K562 (cell line): ENCODE measurements around the gene CRHR1. TPM values are rescaled to one million over a fixed set of nuclear protein-coding genes. Genes with fewer than 3 reads are reported as not detected.

ENCODE experiments used
- ATAC-seq: fragments of 200-7000 bp; cut with Tn5 transposase; 3 replicates; pipeline ENCODE4 v1.9.1; 2020; ENCODE audit warnings: moderate library complexity
- BruUV-seq: library from RNA; stranded (reverse); fragments of 400-500 nt; replicated peaks from 2 replicates; lab custom pipeline; 2021; lab: Mats Ljungman, UMichigan
- CTCF ChIA-PET: fragments of 300-600 bp; formaldehyde crosslinking; extraction: SDS; loops from one replicate; lab custom pipeline; 2021; ENCODE audit warnings: low intra/inter-chr PET ratio; lab: Yijun Ruan, JAX
- POLR2A ChIA-PET: fragments of 300-600, 350-650 bp; sonication (Branson Sonifier 250); formaldehyde crosslinking; extraction: SDS; loops from one replicate; lab custom pipeline; 2021; ENCODE audit warnings: antibody characterized with exemption, inconsistent platforms; lab: Yijun Ruan, JAX
- DNase-seq, 4 experiments: peaks; one replicate each; pipeline versions ENCODE4 v3.0.0 to v3.0.0-alpha.2; 2011 to 2018; ENCODE audit warnings: low spot score in 3 of 4, mixed read lengths in 3 of 4; ENCODE audit errors: extremely low read depth in 1 of 4
- FAIRE-seq: peaks from 2 replicates; lab custom pipeline; 2011; peaks lifted over from hg19 to GRCh38; lab: Jason Lieb, UNC
- H2AFZ ChIP-seq: 2 replicates; pipeline ENCODE4 v1.6.0; 2011; ENCODE audit warnings: low read depth, low read length, control low read depth, inconsistent platforms
- H3K27ac ChIP-seq: fragments of 200-600 bp; 3 replicates; pipeline ENCODE4 v1.8.0; 2011; ENCODE audit warnings: low read depth, mild to moderate bottlenecking, control low read depth, inconsistent platforms, low read length, moderate library complexity, mixed read lengths; ENCODE audit errors: extremely low read depth
- H3K27me3 ChIP-seq, 2 experiments: fragments of 300-600 bp in 1 of 2; 2 replicates in 1 of 2; 3 replicates in 1 of 2; pipeline versions ENCODE4 v1.6.0 to v1.8.0; 2011; ENCODE audit warnings: inconsistent platforms in 2 of 2, low read length in 2 of 2, mild to moderate bottlenecking in 1 of 2, mixed read lengths in 1 of 2, moderate library complexity in 1 of 2; ENCODE audit not compliant: control insufficient read depth in 2 of 2, insufficient read depth in 2 of 2
- H3K36me3 ChIP-seq: fragments of 300-600 bp; 3 replicates; pipeline ENCODE4 v1.8.0; 2011; ENCODE audit warnings: mild to moderate bottlenecking, low read length, inconsistent platforms; ENCODE audit not compliant: control insufficient read depth, insufficient read depth
- H3K4me1 ChIP-seq, 2 experiments: fragments of 200-600 bp in 1 of 2; replicated peaks in 1 of 2; 2 replicates in 1 of 2; 3 replicates in 1 of 2; pipeline versions ENCODE4 v1.5.1 to v1.8.0; 2011; ENCODE audit warnings: inconsistent platforms in 2 of 2, low read length in 2 of 2, mild to moderate bottlenecking in 1 of 2, mixed read lengths in 1 of 2, moderate library complexity in 1 of 2; ENCODE audit not compliant: control insufficient read depth in 2 of 2, insufficient read depth in 2 of 2
- H3K4me2 ChIP-seq: 2 replicates; pipeline ENCODE4 v1.6.1; 2011; ENCODE audit warnings: low read length, control low read depth, inconsistent platforms, mixed read lengths; ENCODE audit not compliant: insufficient read depth
- H3K4me3 ChIP-seq: fragments of 200-600 bp; sonication (generic), shearing (Covaris generic); 2 replicates; pipeline ENCODE4 v1.5.1; 2016; ENCODE audit warnings: control low read depth, inconsistent platforms
- H3K79me2 ChIP-seq: fragments of 200-600 bp; 3 replicates; pipeline ENCODE4 v1.8.0; 2011; ENCODE audit warnings: low read length, inconsistent platforms; ENCODE audit not compliant: control insufficient read depth, insufficient read depth
- H3K9ac ChIP-seq, 2 experiments: 2 replicates each; pipeline versions ENCODE4 v1.6.0 to v1.6.1; 2011; ENCODE audit warnings: low read depth in 2 of 2, low read length in 2 of 2, control low read depth in 1 of 2, inconsistent platforms in 1 of 2, mild to moderate bottlenecking in 1 of 2, mixed read lengths in 1 of 2; ENCODE audit not compliant: insufficient read depth in 1 of 2
- H3K9me1 ChIP-seq: one replicate; pipeline ENCODE4 v1.6.0; 2011; ENCODE audit warnings: inconsistent platforms, mild to moderate bottlenecking, low read length, moderate library complexity; ENCODE audit not compliant: control insufficient read depth, insufficient read depth
- H3K9me3 ChIP-seq: replicated peaks from 2 replicates; pipeline ENCODE4 v1.5.1; 2011; ENCODE audit warnings: low read depth, low read length, inconsistent platforms; ENCODE audit not compliant: control insufficient read depth, insufficient read depth
- H4K20me1 ChIP-seq: replicated peaks from 2 replicates; pipeline ENCODE4 v1.6.1; 2011; ENCODE audit warnings: low read length, inconsistent platforms, mixed read lengths; ENCODE audit not compliant: control insufficient read depth, insufficient read depth
- BRCA1 ChIP-seq, 2 experiments: fragments of 450-650 bp in 1 of 2; sonication (generic) in 1 of 2; formaldehyde crosslinking in 1 of 2; IDR thresholded peaks; 2 replicates each; pipeline versions ENCODE4 v1.5.0 to v1.6.1; 2017 to 2020; ENCODE audit warnings: mild to moderate bottlenecking in 1 of 2, missing genetic modification reagents in 1 of 2
- C11orf30 ChIP-seq: fragments of 450-650 bp; IDR thresholded peaks from 2 replicates; pipeline ENCODE4 v1.6.1; 2016; ENCODE audit warnings: low read depth, mild to moderate bottlenecking
- CCNT2 ChIP-seq: IDR thresholded peaks from 2 replicates; pipeline ENCODE4 v1.6.1; 2011; ENCODE audit warnings: borderline replicate concordance, low read depth, mild to moderate bottlenecking, moderate library complexity, mixed read lengths, low read length; ENCODE audit not compliant: insufficient read length; ENCODE audit errors: extremely low read depth
- CREB3L1 ChIP-seq: fragments of 450-650 bp; IDR thresholded peaks from 2 replicates; pipeline ENCODE4 v1.6.1; 2014; ENCODE audit warnings: low read depth, mild to moderate bottlenecking, moderate library complexity, borderline replicate concordance
- GTF2B ChIP-seq: IDR thresholded peaks from 2 replicates; pipeline ENCODE4 v1.6.1; 2011; ENCODE audit not compliant: insufficient read length; ENCODE audit errors: extremely low read depth
- JUN ChIP-seq, 2 experiments: sonication (generic) in 1 of 2; formaldehyde crosslinking in 1 of 2; IDR thresholded peaks; 2 replicates each; pipeline versions ENCODE4 v1.6.1 to v1.8.0; 2012 to 2022; ENCODE audit warnings: borderline replicate concordance in 2 of 2, mild to moderate bottlenecking in 2 of 2, improper control_type of control experiment in 1 of 2, low read depth in 1 of 2, low read length in 1 of 2, missing genetic modification reagents in 1 of 2
- MAFG ChIP-seq: fragments of 450-650 bp; conservative IDR thresholded peaks from 2 replicates; pipeline ENCODE4 v1.6.1; 2016; ENCODE audit warnings: missing genetic modification characterization, missing compliant biosample characterization
- MTA2 ChIP-seq: fragments of 450-650 bp; IDR thresholded peaks from 2 replicates; pipeline ENCODE4 v1.6.1; 2016; ENCODE audit warnings: low read depth
- NFE2 ChIP-seq: IDR thresholded peaks from 2 replicates; pipeline ENCODE4 v1.6.1; 2014; ENCODE audit warnings: antibody characterized with exemption, low read depth
- SAP30 ChIP-seq: fragments of 200-600 bp; sonication (generic); IDR thresholded peaks from 2 replicates; pipeline ENCODE4 v1.6.1; 2012; ENCODE audit warnings: borderline replicate concordance, low read depth, mild to moderate bottlenecking, moderate library complexity, low read length, control low read depth, inconsistent platforms; ENCODE audit not compliant: insufficient read depth, poor library complexity, severe bottlenecking
- ZFP1 ChIP-seq: fragments of 450-650 bp; formaldehyde crosslinking; IDR thresholded peaks from 2 replicates; pipeline ENCODE4 v1.4.0; 2020; ENCODE audit warnings: mild to moderate bottlenecking, mixed read lengths
- ZNF197 ChIP-seq: fragments of 200-800 bp; sonication (Bioruptor generic); IDR thresholded peaks from 2 replicates; pipeline ENCODE4 v1.6.1; 2016; ENCODE audit warnings: low read depth, missing genetic modification characterization, missing compliant biosample characterization
- ZNF444 ChIP-seq: fragments of 250-450 bp; sonication (Bioruptor Pico); IDR thresholded peaks from 2 replicates; pipeline ENCODE4 v1.4.0; 2020; ENCODE audit warnings: mild to moderate bottlenecking, moderate library complexity
- ZSCAN29 ChIP-seq: fragments of 450-650 bp; IDR thresholded peaks from 2 replicates; pipeline ENCODE4 v1.6.1; 2017
- WGBS: fragments of 100-300 bp; shearing (Covaris generic); methylation state at CpG from one replicate; pipeline ENCODE4 v1.1.6; 2016; ENCODE audit warnings: low coverage, mixed read lengths; ENCODE audit not compliant: insufficient coverage; ENCODE audit errors: missing lambda C conversion rate; 5-methylcytosine and 5-hydroxymethylcytosine counted together
- in situ Hi-C: fragments of 300-500 bp; cut with MboI; formaldehyde crosslinking; loops from 4 replicates; pipeline ENCODE4 v1.15.0; 2018; ENCODE audit warnings: inconsistent platforms, mixed read lengths
- intact Hi-C: fragments of 100-400 bp; cut with micrococcal nuclease; formaldehyde crosslinking; loops from 2 replicates; pipeline ENCODE4 v1.14.2; 2022
- polyA plus RNA-seq, 8 experiments: library from polyadenylated mRNA; depleted of rRNA in 4 of 8; stranded (reverse) in 5 of 8; unstranded in 3 of 8; fragments of >200 nt; fragmentation: Nextera tagmentation in 2 of 8; fragmentation: Illumina TruSeq in 1 of 8; extraction: Ambion mirVana in 2 of 8; extraction: Trizol in 1 of 8; gene quantifications; 2 replicates each; pipeline versions ENCODE4 v1.2.1 to v1.2.3, GENCODE V29; 2011 to 2014; ENCODE audit warnings: inconsistent platforms in 1 of 8, missing spikeins in 1 of 8
- total RNA-seq, 7 experiments: library from RNA; depleted of rRNA in 6 of 7; stranded (reverse); fragments of >200 nt in 6 of 7; fragmentation: Illumina TruSeq in 2 of 7; extraction: Trizol in 2 of 7; gene quantifications; 2 replicates each; pipeline versions ENCODE4 v1.2.1 to v1.2.3, GENCODE V29; 2011 to 2021; ENCODE audit warnings: low replicate concordance in 1 of 7
- TF ChIP-seq, protein P1 (sequence below): fragments of 450-650 bp; IDR thresholded peaks from 2 replicates; pipeline ENCODE4 v1.6.1; 2018; ENCODE audit not compliant: partially characterized antibody

Gene CRHR1
- total and polyA plus RNA-seq, 9 of the 15 experiments (the other 6 are each of a cell fraction or from before 2014, with no cell fraction given), result 0.05 TPM; not detected in 8

- ChIA-PET CTCF (no interaction called here), POLR2A (interaction anchor here (1.0 kb wide), 1 partner anchor 31 kb away, joined by 4 read pairs; no protein-coding TSS in a partner anchor)
- Histone ChIP-seq H3K4me3 (no peak overlapping the region), H4K20me1 (no peaks in the 10 kb centered on the region), H3K4me1 (no peaks in the 10 kb centered on the region; a peak in 1 of 5 replicates), H3K9me3 (no peaks in the 10 kb centered on the region), H3K79me2 (no peaks in the 10 kb centered on the region), H2AFZ (no peak overlapping the region), H3K27me3 (peaks cover 21 to 46% of the 10 kb centered on the region in 2 experiments; a peak in 4 of 5 replicates), H3K27ac (no peak overlapping the region), H3K9me1 (no peaks in the 10 kb centered on the region), H3K36me3 (no peaks in the 10 kb centered on the region), H3K9ac (no peak overlapping the region), H3K4me2 (no peak overlapping the region)
- FAIRE-seq (no peak), ATAC-seq (no peak), DNase-seq (no peak)
- WGBS, result 0% methylated on average over 3 of the region's 3 CpGs
- in situ Hi-C loops, result no loop called here
- intact Hi-C loops, result no loop called here
- BruUV-seq, result no TSS peak
- TF ChIP-seq SAP30, result no peak
- no peak for TF ChIP-seq ZSCAN29
- TF ChIP-seq NFE2, result peak; percentile 60; the same call in 1 of the 2 replicates
- TF ChIP-seq MAFG (tag), result peak; percentile 60; the same call in 1 of the 2 replicates
- TF ChIP-seq ZNF197 (CRISPR knock-in tag), result no peak
- peak; percentile 57 for TF ChIP-seq C11orf30
- TF ChIP-seq CCNT2, result no peak
- TF ChIP-seq ZFP1 (CRISPR knock-in tag), result no peak
- 0 out of 2 replicates have a peak, but pooled peaks have one; percentile 17 for TF ChIP-seq JUN (IDR thresholded peaks at IDR 0.05; ENCODE audit: borderline replicate concordance, low read depth, low read length)
- TF ChIP-seq JUN (CRISPR knock-in tag; IDR thresholded peaks at IDR 0.05; ENCODE audit: borderline replicate concordance), result no peak
- no peak for TF ChIP-seq BRCA1 (IDR thresholded peaks at IDR 0.05)
- TF ChIP-seq BRCA1 (CRISPR knock-in tag; IDR thresholded peaks at IDR 0.05), result no peak
- TF ChIP-seq MTA2, result no peak
- no peak for TF ChIP-seq CREB3L1
- TF ChIP-seq, protein P1, sequence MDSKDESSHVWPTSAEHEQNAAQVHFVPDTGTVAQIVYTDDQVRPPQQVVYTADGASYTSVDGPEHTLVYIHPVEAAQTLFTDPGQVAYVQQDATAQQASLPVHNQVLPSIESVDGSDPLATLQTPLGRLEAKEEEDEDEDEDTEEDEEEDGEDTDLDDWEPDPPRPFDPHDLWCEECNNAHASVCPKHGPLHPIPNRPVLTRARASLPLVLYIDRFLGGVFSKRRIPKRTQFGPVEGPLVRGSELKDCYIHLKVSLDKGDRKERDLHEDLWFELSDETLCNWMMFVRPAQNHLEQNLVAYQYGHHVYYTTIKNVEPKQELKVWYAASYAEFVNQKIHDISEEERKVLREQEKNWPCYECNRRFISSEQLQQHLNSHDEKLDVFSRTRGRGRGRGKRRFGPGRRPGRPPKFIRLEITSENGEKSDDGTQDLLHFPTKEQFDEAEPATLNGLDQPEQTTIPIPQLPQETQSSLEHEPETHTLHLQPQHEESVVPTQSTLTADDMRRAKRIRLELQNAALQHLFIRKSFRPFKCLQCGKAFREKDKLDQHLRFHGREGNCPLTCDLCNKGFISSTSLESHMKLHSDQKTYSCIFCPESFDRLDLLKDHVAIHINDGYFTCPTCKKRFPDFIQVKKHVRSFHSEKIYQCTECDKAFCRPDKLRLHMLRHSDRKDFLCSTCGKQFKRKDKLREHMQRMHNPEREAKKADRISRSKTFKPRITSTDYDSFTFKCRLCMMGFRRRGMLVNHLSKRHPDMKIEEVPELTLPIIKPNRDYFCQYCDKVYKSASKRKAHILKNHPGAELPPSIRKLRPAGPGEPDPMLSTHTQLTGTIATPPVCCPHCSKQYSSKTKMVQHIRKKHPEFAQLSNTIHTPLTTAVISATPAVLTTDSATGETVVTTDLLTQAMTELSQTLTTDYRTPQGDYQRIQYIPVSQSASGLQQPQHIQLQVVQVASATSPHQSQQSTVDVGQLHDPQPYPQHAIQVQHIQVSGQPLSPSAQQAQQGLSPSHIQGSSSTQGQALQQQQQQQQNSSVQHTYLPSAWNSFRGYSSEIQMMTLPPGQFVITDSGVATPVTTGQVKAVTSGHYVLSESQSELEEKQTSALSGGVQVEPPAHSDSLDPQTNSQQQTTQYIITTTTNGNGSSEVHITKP, result no peak
- TF ChIP-seq ZNF444 (CRISPR knock-in tag), result no peak
- no peak for TF ChIP-seq GTF2B
Observed at GRCh38 chr17:45876539-45876938, 92.4 kb downstream of the CRHR1 start.
